ENCODE data around the gene EPB41L5. TPM values are rescaled to one million over a fixed set of nuclear protein-coding genes. Genes with fewer than 3 reads are reported as not detected.

EPB41L5 gene
- total RNA-seq, 1 experiment from 2014 or later, result 34.9 TPM

- Mint-ChIP-seq H3K4me1 (no peaks in the 10 kb centered on the region), H3K27ac (no peak overlapping the region), H3K4me3 (no peak overlapping the region), H3K9me3 (peaks cover 14% of the 10 kb centered on the region), H3K36me3 (peaks cover 16% of the 10 kb centered on the region), H3K27me3 (ENCODE audit: low read depth) (no peaks in the 10 kb centered on the region)
- DNase-seq (ENCODE audit: low spot score) (no peak), ATAC-seq (no peak)
- POLR2A ChIA-PET, result no interaction called here
- TF ChIP-seq MAX (CRISPR knock-in tag; IDR thresholded peaks at IDR 0.05) (no peak), SMAD3 (CRISPR knock-in tag; IDR thresholded peaks at IDR 0.05; ENCODE audit: borderline replicate concordance) (no peak)
- CTCF ChIA-PET, result no interaction called here
These were observed 110.2 kb downstream of the EPB41L5 start for GRCh38 chr2:120123090-120123489.

- TF ChIP-seq ZNF671 (CRISPR knock-in tag; IDR thresholded peaks at IDR 0.05), result no peak
- no peak for TF ChIP-seq CDX4 (CRISPR knock-in tag; IDR thresholded peaks at IDR 0.05; ENCODE audit: borderline replicate concordance)
- TF ChIP-seq ZSCAN18 (CRISPR knock-in tag; IDR thresholded peaks at IDR 0.05), result no peak
- no peak for TF ChIP-seq IRF1 (CRISPR knock-in tag; IDR thresholded peaks at IDR 0.05)
- TF ChIP-seq ZNF423 (CRISPR knock-in tag; IDR thresholded peaks at IDR 0.05), result no peak
- CTCF ChIA-PET, result no interaction called here
These were observed 112.3 kb downstream of the EPB41L5 start for GRCh38 chr2:120125195-120125594.

GRCh38 chr2:120128216-120128615 is 115.3 kb downstream of the EPB41L5 start:
- Mint-ChIP-seq H3K4me1 (no peaks in the 10 kb centered on the region), H3K9me3 (no peaks in the 10 kb centered on the region), H3K27ac (no peak overlapping the region), H3K4me3 (no peak overlapping the region), H3K36me3 (0 out of 2 replicates have a peak, but pooled peaks cover 5% of the 10 kb centered on the region), H3K27me3 (ENCODE audit: low read depth) (no peaks in the 10 kb centered on the region)
- no peak for TF ChIP-seq NR2C2 (CRISPR knock-in tag; IDR thresholded peaks at IDR 0.05)
- ChIA-PET POLR2A (no interaction called here), CTCF (no interaction called here)
- DNase-seq (ENCODE audit: low spot score), result no peak
- no peak for ATAC-seq

More at GRCh38 chr2:120125195-120125594, 112.3 kb downstream of the EPB41L5 start:
- DNase-seq (ENCODE audit: low spot score) (no peak), ATAC-seq (no peak)
- Mint-ChIP-seq H3K4me1 (no peaks in the 10 kb centered on the region), H3K9me3 (peaks cover 4% of the 10 kb centered on the region; the same call in 1 of the 2 replicates), H3K27ac (no peak overlapping the region), H3K27me3 (ENCODE audit: low read depth) (no peaks in the 10 kb centered on the region), H3K36me3 (peaks cover 4% of the 10 kb centered on the region; the same call in 1 of the 2 replicates), H3K4me3 (no peak overlapping the region)
- POLR2A ChIA-PET, result no interaction called here

GRCh38 chr2:120132190-120132589 is 119.3 kb downstream of the EPB41L5 start:
- peaks cover 25% of the 10 kb centered on the region for H3K36me3 Mint-ChIP-seq
- peaks cover 6% of the 10 kb centered on the region for H3K4me1 Mint-ChIP-seq
- ATAC-seq, result no peak
- TF ChIP-seq GRHL2 (CRISPR knock-in tag; IDR thresholded peaks at IDR 0.05; ENCODE audit: insufficient replicate concordance, severe bottlenecking) (no peak), MXD4 (CRISPR knock-in tag; IDR thresholded peaks at IDR 0.05; ENCODE audit: borderline replicate concordance) (no peak), USF2 (CRISPR knock-in tag; IDR thresholded peaks at IDR 0.05) (no peak), E2F5 (CRISPR knock-in tag; IDR thresholded peaks at IDR 0.05) (no peak), E2F4 (CRISPR knock-in tag; IDR thresholded peaks at IDR 0.05; ENCODE audit: borderline replicate concordance, low read depth) (no peak), ATF2 (CRISPR knock-in tag; IDR thresholded peaks at IDR 0.05; ENCODE audit: borderline replicate concordance, low read depth) (no peak), STAT6 (CRISPR knock-in tag; conservative IDR thresholded peaks at IDR 0.05; ENCODE audit: low read depth) (no peak), NFYB (CRISPR knock-in tag; conservative IDR thresholded peaks at IDR 0.05; ENCODE audit: low read depth) (no peak), NR2C2 (CRISPR knock-in tag; IDR thresholded peaks at IDR 0.05) (no peak), RELA (CRISPR knock-in tag; IDR thresholded peaks at IDR 0.05; ENCODE audit: borderline replicate concordance) (no peak), FOXP1 (CRISPR knock-in tag; IDR thresholded peaks at IDR 0.05; ENCODE audit: borderline replicate concordance) (no peak)

More at GRCh38 chr2:120132190-120132589, 119.3 kb downstream of the EPB41L5 start:
- H3K27me3 Mint-ChIP-seq (ENCODE audit: low read depth), result no peaks in the 10 kb centered on the region
- no peak for DNase-seq (ENCODE audit: low spot score)
- ChIA-PET POLR2A (interaction anchor here (0.6 kb wide), 1 partner anchor 12 kb away, joined by 3 read pairs; no protein-coding TSS in a partner anchor), CTCF (interaction anchor here (3.4 kb wide), 1 partner anchor 43 kb away, joined by 12 read pairs; no protein-coding TSS in a partner anchor)
- H3K9me3 Mint-ChIP-seq, result peaks cover 12% of the 10 kb centered on the region
- H3K4me3 Mint-ChIP-seq, result no peak overlapping the region
- no peak overlapping the region for H3K27ac Mint-ChIP-seq
